IPS-NIHi11 (cell line): ENCODE measurements around the gene PPP3R1.
A peak's percentile ranks its signal among the peaks of the same experiment; 100 is the strongest.

Experiments used
- DNase-seq: peaks from one replicate; pipeline ENCODE4 v3.0.0; 2012; ENCODE audit warnings: mixed read lengths, low spot score

PPP3R1 gene

DNA sequence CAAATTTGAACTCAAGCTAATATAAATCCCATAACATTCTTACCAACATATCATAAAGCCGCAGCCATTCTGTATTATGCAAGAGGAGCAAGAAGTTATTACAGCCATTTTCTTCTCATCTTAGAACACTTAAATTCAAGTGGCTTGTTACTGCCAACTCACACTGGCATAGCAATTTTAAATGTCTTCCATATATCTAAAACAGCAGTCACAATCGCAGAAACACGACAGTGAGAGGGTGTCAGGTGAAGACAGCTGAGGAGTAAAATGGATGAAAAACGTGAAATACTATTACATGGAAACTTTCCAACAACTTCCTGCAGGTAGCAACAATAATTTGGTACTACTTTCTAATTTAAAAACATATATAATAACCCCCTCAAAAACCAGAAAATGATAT is 17.9 kb downstream of the PPP3R1 start:
- DNase-seq: no peak

DNA sequence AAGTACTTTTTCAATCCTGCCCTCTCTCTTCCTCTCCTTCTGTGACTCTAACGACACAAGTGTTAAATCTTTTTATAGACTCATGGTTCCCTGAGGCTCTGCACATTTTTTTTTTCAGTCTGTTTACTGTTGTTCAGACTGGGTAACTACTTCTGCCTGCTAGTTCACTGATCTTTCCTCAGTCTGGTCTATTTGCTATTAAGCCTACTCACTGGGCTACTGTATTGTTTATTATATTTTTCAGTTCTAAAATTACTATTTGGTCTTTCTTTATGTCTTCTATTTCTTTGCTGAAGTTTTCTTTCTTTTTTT is 21.3 kb downstream of the PPP3R1 start:
- no peak for DNase-seq

DNA sequence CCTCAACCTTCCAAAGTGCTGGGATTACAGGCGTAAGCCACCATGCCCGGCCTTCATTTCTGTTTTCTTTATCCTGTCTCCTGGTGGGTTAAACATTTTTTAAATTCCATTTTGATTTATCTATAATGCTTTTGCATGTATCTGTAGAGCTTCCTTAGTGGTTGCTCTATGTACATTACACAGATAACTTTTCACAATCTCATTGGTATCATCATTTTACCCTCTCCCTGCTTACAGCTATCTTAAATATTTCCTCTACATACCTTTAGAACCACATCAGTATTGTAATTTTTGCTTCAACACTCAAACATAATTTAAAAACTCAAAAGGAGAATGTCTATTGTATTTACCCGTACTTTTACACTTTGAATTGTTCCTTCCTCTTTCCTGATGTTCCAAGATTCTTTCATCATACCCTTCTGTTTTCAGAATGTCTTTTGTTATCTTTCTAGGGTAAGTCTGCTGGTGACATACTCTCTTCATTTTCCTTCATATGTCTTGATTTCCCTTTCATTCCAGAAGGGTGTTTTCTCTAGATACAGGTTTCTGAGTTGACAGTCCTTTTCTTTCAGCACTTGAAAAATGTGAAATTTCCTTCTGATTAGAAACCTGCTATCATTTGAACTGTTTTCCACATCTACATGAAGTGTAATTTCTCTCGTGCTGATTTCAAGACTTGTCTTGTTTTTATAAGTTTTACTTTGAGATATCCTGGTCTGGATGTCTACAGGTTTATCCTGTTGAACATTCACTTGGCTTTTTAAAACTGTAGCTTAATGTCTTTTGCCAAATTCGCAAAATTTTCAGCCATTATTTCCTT is 21.9 kb downstream of the PPP3R1 start:
- no peak for DNase-seq

DNA sequence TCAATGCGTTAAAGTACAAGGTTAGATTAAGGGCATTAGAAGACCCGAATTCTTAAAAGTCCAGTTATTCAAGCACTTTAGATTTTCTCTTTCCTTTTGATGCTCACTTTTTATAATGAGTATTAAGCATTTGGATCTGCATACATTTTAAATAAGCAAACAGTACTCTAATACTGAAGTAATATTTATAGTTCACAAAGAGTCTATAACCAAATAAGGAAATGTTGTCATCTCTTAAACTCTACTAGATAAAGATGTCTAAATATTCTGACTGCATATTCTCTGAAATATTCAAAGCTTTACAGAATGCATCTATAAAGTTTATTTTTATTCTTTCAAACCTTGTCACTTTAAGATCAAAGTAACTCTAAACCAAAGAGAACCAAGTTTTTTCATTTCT is 25.5 kb downstream of the PPP3R1 start:
- no peak for DNase-seq

DNA sequence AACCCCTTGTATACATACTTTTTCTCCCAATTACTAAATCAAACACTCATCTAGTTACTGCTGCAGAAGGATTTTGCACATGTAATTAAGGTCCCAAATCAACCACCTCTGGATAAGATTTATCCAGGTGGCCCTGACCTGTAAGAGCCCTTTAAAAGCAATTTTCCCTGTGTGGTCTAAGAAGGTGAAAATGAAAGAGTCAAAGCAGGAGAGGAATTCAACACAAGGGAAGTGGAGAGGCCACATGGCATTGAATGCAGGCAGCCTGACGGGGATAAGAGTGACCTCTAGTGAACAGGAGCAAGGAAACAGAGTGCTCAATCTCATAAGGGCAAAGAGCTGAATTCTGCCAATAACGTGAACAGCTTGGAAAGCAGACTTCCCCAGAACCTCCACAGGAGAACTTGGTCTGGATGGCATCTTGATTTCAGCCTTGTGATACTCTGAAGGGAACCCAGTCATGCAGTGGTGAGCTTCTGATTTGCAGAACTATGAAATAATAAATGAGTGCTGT is 27.2 kb downstream of the PPP3R1 start:
- peak; percentile 35 for DNase-seq

DNA sequence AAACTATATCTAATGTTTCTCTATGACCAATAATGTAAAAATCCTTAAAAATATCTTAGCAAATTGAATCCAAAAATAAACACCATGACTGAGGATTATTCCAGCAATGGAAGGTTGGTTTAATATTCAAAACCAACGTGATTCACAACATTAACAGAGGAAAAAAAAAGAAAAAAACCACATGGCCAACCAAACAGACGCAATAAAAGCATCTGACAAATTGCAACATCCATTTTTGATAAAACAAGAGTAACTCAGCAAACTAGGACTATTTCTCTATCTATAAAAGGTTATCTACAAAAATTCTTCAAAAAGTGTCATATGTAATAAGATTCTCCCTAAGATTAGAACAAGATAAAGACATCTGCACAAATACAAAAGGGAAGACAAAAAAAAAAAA is 28.9 kb downstream of the PPP3R1 start:
- no peak for DNase-seq

DNA sequence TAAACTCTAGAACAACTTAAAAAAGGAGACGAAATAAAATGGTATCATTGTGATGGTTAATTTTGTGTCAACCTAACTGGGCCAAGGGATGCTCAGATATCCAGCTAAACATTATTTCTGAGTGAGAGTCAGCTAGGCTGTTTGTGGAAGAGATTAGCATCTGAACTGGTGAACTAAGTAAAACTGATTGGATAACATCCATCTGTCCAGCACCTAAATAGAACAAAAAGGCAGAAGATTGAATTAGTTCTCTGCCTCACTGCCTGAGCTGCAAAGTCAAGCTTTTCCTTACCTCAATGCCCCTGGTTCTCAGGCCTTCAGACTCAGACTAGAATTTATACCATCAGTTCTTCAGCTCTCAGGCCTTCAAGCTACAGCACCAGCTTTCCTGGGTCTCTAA is 30.0 kb downstream of the PPP3R1 start:
- no peak for DNase-seq

DNA sequence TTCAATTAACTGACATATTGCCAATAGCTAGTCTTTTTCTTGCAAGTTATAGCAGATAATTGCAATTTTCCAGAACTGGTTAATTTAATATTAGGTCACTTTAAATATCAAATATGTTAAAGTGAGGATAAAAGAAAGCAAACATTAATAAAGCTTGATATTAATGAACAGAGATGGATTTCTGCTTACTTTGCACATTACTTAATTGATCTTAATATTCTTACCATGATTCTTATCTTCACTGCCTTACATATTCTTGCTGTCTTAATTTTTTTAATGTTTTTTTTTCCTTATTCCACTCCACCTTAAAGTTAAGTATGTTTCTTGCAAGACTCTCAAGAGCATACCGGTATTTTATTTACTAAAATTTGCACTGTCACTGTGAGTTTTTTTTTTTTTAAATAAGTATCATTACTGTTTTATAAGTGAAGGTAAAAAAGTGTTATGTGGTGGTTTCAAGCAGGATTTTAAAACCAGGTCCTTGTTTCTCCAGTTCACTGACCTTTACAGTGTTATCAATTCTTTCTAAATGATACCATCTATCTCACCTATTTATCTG is 33.9 kb downstream of the PPP3R1 start:
- DNase-seq: no peak

DNA sequence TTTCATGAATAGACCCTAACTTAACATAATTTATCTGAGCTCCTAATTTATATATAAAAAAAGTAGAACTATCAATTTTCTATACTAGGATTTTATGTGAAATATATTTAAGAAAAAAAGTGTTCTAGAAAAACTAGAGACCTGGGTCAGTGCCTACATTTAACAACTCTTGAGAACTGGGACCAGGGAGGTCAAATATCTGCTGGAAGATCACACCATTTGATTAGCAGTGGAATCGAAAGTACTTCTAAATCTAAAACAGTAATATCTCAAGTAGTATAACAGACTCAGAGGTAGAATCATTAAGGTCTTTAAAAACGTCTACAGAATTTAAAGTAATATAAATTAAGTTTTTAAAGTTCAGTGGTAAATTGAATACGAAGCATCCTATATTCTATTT is 34.6 kb downstream of the PPP3R1 start:
- DNase-seq: no peak

DNA sequence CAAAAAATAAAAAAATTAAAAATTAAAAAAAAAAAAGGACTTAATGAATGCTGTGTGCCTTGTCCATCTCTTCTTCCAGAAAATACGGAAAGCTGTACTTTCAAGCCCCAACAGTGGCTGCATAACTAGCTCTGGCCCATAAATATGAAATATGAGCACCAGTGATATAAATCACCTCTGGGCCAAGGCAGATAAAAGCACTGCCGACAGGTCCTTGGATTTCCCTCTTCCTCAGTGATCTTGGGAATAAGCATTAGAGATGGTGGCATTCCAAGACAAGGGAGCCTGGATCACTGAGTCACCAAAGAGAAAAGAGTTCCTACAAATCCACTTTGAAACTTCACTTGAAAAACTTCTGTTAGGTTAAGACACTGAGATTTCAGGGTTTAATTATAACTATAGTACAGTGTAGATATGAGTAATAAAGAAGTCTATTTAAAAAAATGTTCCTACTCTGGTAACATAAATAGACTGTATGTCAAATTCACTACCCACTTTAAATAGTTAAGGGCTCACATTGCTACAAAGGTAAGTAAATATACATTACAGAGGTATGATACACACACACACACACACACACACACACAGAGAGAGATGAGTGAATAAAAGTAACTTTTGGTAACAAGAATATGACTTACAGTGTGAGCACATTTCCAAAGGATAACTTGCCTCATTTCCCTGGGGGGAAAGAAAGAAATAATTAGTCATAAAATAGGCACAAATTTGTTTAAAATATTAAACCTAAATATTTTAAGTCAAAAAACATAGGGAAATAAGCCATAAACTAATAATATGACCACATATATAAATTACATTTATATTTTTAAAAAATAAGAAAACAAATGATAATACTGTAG is 35.6 kb downstream of the PPP3R1 start:
- no peak for DNase-seq

DNA sequence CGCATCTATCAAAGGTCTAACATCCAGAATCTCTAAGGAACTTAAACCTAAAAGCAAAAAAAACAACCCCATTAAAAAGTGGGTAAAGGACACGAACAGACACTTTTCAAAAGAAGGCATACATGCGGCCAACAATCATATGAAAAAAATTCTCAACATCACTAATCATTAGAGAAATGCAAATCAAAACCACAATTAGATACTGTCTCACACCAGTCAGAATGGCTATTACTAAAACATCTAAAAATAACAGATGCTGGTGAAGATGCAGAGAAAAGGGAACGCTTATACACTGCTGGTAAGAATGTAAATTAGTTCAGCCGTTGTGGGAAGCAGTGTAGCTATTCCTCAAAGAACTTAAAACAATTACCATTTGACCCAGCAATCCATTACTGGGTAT is 38.0 kb downstream of the PPP3R1 start:
- no peak for DNase-seq

DNA sequence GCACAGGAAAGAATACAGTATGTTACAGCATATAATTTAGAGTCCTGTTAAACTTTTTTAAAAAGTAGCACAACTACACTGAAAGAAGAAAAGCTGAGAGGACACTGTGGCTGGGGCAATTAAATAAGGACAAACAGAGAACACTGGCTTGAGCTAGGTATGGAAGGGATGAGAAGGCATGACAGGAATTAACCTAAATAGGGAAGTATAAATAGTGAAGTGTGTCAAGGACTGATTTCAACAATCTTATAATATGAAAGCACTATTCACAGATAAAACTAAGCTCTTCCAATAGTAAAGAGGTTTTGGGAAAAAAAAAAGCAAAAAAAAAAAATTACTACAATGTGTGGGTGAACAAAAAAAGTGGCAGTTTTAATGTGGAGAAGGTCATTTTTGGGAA is 45.5 kb downstream of the PPP3R1 start:
- DNase-seq: no peak

DNA sequence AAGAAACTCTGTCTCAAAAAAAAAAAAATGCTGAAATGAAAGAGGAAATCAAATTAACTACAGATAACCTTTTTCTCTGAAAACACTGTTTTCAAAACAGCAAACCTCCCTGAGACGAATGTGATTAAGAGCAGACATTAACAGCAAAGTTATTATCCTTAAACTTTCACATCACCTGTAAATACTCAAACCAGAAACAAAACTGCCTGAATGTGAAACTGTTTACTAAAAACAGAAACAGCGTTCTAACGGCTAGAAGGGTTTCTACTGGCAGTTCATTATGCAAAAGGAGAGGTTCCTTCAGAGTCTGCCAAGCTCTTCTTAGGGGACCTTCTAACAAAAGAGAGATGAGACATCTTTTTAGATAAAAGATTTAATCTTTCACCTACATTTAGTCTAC is 48.7 kb downstream of the PPP3R1 start:
- no peak for DNase-seq

DNA sequence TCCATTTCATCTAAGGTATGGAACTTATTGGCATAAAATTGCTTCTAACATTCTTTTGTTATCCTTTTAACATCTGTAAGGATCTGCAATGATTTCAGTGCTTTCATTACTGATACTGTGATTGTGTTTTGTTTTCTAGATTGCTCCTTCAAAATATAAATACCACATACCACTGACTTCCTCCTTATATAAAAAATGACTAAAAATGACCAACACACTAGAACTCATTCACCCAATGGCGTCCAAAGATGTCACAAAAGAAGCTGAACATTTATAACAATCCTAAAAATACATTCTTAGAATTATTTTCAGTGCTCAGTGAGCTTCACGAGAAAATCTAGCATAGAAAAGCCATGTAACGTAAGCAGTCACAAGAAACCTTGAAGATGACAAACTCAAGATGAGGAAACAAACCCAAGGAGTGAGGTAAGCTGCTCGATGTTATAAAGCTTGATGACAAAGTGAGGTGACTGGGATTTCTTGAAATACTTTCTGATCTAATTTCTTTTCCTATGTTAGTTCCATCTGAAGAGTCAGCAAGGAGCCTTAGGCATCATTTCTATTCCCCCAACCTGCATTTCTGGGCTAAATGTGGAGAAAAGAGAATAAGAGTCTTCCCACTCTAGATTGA is 52.1 kb downstream of the PPP3R1 start:
- no peak for DNase-seq

DNA sequence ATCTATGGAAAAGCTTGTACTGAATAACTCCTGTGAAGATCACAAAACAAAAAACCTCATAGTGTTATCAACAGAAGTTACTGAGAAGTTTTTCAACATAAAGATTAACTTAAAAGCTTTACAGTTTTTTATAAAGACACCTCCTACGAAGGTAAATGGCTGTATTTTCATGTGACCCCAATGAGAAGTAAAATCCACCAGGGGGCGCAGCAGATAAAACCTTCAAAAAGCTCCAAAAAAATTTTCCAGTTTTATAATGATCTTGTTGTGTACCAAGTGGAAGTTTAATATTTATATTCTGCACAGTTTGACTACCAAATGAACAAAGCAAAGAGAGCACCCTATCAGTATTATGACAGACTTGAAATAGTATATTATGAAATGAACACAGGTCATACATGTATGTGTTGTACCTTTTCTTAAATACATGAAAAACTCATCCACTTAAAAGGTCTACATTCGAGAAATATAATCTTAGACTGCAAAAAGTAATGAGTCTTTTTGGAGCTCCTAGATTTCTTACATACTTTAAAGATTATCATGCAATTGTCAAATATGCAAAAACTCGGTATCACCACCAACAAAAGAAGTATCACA is 56.1 kb downstream of the PPP3R1 start:
- no peak for DNase-seq

DNA sequence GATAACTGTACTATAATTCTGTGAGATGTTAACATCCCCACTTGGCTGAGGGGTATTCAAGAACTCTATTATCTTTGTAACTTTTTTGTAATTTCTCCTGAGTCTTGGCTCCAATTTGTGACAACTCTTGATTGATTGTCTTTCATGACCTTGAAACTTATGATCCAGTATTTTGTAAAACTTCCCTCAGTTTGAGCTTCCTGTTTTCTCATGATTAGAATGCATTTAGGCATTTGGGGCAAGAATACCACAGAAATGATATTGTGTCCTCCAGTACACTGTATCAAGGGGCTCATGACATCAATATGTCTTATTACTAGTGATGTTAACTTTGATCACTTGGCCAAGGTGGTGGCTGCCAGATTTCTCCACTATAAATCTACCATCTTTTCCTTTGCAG is 57.2 kb downstream of the PPP3R1 start:
- DNase-seq: no peak

DNA sequence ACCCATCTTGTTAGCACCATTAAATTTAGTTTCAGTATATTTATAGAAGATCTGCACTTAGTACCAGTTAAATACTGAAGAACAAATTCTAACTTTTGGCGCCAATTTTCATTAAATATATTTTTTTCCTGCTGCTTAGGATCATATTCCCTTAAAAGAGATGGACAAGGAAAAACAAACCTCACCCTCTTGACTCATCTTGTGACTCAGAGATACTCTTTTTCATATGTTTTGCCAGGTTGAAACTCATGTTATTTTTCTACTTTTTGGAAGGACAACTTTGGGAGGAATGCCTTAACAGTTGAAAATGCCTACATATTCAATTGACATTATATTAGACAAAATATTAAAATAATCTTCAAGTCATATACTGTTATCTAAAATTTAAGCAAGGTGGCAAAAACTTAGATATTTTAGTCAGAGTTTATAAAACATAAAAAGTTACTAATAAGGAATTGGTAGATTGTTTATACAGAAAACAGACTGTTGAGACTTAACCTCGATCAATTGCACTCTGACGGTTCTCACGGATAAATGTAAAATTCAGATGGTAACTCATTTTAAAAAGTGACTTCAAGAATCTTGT is 58.5 kb downstream of the PPP3R1 start:
- DNase-seq: no peak

DNA sequence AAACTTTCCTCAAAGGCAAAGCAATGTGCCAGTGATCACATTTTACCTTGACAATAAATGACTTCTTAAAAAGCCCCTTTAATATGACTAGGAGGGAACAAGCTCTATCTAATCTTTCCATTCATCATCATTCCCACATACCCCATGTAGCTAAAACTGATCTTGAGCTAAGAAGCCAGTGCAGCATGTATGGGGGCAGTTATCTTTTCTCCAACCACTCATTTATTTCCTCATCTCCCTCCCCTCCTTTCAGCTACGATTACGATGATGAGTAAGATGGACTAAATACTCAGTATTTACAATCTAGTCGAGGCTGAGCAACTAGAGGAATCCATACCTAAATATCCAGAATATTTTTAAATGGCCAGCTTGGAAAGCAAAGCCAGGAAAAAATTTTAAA is 59.2 kb downstream of the PPP3R1 start:
- no peak for DNase-seq

DNA sequence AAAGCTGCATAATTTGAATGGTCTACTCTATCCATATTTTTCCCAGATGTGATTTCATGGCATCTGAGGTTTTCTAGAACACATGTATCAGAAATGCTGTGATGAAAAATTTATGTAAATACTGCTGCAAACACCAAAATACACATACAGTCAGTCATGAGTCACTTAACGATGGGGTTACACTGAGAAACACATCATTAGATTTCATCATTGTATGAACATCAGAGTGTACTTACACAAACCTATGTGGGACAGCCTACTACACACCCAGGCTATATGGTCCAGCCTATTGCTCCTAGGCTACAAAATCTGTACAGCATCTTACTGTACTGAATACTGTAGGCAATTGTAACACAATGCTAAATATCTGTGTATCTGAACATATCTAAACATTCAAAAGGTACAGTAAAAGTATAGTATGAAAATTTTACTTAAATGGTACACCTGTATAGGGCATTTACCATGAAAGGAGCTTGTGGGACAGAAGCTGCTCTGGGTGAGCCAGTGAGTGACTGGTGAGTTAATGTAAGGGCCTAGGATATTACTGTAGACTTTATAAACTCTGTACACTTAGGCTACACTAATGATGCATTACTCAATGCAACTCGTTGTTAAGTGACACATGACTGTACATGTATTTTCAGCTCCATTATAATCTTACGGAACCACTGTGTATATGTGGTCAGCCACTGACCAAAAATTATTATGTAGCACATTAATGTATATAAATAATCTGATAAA is 61.2 kb downstream of the PPP3R1 start:
- no peak for DNase-seq

DNA sequence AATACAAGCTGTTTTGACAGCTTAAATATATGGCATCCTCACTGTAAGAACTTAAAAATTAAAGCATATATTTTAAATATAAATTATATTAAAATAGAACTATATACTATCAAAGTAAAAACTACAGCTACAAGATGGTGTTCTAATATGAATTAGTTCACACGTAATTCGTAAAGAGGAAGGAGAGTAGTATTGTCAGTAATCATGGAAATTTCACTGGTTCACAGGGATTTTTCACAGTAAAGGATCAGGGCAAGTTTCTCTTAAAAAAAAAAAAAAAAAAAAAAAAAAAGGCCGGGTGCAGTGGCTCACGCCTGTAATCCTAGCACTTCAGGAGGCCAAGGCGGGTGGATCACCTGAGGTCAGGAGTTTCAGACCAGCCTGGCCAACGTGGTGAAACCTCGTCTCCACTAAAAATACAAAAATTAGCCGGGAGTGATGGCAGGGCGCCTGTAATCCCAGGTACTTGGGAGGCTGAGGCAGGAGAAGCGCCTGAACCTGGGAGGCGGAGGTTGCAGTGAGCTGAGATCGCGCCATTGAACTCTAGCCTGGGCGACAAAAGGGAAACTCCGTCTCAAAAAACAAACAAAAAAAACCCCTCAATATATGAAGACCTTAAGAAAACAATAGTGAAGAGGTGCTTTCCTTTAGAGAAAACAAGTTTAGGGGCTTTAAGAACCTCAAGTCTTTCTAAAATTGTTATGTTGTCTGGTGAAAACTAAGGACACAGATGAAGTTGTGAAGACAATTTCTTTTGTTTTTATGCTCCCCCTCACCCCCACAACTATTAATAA is 62.1 kb downstream of the PPP3R1 start:
- no peak for DNase-seq
